Heart left ventricle (tissue), 13 donors: Measurements from ENCODE around the gene NHSL2.

Experiments used
- POLR2A ChIP-seq, 2 donors: fragments of 450-650 bp; IDR thresholded peaks; one replicate each; pipeline ENCODE4 v1.6.1; 2017; ENCODE audit warnings: antibody characterized with exemption in 2 of 2, mild to moderate bottlenecking in 2 of 2, moderate library complexity in 2 of 2
- TF ChIP-seq, protein P1 (sequence below), 12 donors: fragments of 200-600 bp; sonication (generic) in 4 of 12; IDR thresholded peaks; one replicate each; pipeline versions ENCODE4 v1.5.0 to v1.8.0; 2018 to 2022; ENCODE audit warnings: antibody characterized with exemption in 12 of 12, mild to moderate bottlenecking in 5 of 12
- donor health status: ischemic (EF 13 %, LVEDD 7.1; RV severe dilation, severe dysfunction).
- donor health status: DM: no; HTN: yes; CAD: no.
- donor health status: DM: no; HTN: no; CAD: no.
- donor health status: ischemic (EF 25% LVEDD 6.9; RV normal size, moderate dysfunction).
- donor health status: ischemic (EF 25% LVEDD 5.7; RV mildly dilated, moderate dysfunction).
- donor health status: ischemic (EF 35%, LVEDD 5.7; RV mildly dilated, moderate dysfunction).
- donor health status: nonischemic (EF 11% LVEDD 7.7; RV severe dilation, severe dysfunction).
- donor health status: DM: yes; HTN: yes; CAD: no.
- donor health status: PGD.
- donor health status: ischemic (EF 29% LVEDD 5.4; RV normal size, mild dysfunction).
- donor health status: nonischemic (EF 23%, LVEDD 6.1; RV moderate dilation, normal function).

- TF ChIP-seq, protein P1, sequence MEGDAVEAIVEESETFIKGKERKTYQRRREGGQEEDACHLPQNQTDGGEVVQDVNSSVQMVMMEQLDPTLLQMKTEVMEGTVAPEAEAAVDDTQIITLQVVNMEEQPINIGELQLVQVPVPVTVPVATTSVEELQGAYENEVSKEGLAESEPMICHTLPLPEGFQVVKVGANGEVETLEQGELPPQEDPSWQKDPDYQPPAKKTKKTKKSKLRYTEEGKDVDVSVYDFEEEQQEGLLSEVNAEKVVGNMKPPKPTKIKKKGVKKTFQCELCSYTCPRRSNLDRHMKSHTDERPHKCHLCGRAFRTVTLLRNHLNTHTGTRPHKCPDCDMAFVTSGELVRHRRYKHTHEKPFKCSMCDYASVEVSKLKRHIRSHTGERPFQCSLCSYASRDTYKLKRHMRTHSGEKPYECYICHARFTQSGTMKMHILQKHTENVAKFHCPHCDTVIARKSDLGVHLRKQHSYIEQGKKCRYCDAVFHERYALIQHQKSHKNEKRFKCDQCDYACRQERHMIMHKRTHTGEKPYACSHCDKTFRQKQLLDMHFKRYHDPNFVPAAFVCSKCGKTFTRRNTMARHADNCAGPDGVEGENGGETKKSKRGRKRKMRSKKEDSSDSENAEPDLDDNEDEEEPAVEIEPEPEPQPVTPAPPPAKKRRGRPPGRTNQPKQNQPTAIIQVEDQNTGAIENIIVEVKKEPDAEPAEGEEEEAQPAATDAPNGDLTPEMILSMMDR (IDR thresholded peaks at IDR 0.05), result no peak
- no peak for TF ChIP-seq POLR2A (IDR thresholded peaks at IDR 0.05)
These were observed 178.1 kb downstream of the NHSL2 start for GRCh38 chrX:72088761-72089160.
